GM15510 (cell line): ENCODE data around the gene OR2T35.

ENCODE experiments used
- POLR2A ChIP-seq: IDR thresholded peaks from 3 replicates; pipeline ENCODE4 v1.6.1; 2011; ENCODE audit warnings: borderline replicate concordance; ENCODE audit not compliant: insufficient read length; ENCODE audit errors: extremely low read depth

Gene OR2T35

GRCh38 chr1:248621770-248622169 is 23.3 kb downstream of the OR2T35 start:
- no peak for TF ChIP-seq POLR2A

GRCh38 chr1:248618878-248619277 is 26.2 kb downstream of the OR2T35 start:
- TF ChIP-seq POLR2A: no peak

GRCh38 chr1:248618119-248618518 is 27.0 kb downstream of the OR2T35 start:
- TF ChIP-seq POLR2A: no peak

GRCh38 chr1:248613742-248614141 is 31.3 kb downstream of the OR2T35 start:
- no peak for TF ChIP-seq POLR2A

- TF ChIP-seq POLR2A: no peak
These were observed 33.1 kb downstream of the OR2T35 start for GRCh38 chr1:248611883-248612414.

- no peak for TF ChIP-seq POLR2A
These were observed 34.8 kb downstream of the OR2T35 start for GRCh38 chr1:248610301-248610700.

- TF ChIP-seq POLR2A: no peak
These were observed 45.7 kb downstream of the OR2T35 start for GRCh38 chr1:248599396-248599795.

GRCh38 chr1:248597589-248597988 is 47.5 kb downstream of the OR2T35 start, which contains the start of gene OR2T10:
OR2T10 (minus strand) TSS chr1:248597700; CDS start chr1:248593768, 3,932 bp downstream.
- TF ChIP-seq POLR2A: no peak

- no peak for TF ChIP-seq POLR2A
These were observed 48.5 kb downstream of the OR2T35 start for GRCh38 chr1:248596615-248597014.

- no peak for TF ChIP-seq POLR2A
These were observed 51.9 kb downstream of the OR2T35 start for GRCh38 chr1:248593226-248593625.

- no peak for TF ChIP-seq POLR2A
These were observed 52.4 kb downstream of the OR2T35 start for GRCh38 chr1:248592655-248593054.

GRCh38 chr1:248590055-248590454 is 55.0 kb downstream of the OR2T35 start:
- no peak for TF ChIP-seq POLR2A

GRCh38 chr1:248589334-248589733 is 55.7 kb downstream of the OR2T35 start:
- TF ChIP-seq POLR2A: no peak
